ENCODE results near the gene PHF10. TPM values are rescaled to one million over a fixed set of nuclear protein-coding genes. Genes with fewer than 3 reads are reported as not detected.

The PHF10 gene
- total RNA-seq, 6 experiments from 2014 or later, result 14.4 to 20.4 (median 18.7) TPM

DNA sequence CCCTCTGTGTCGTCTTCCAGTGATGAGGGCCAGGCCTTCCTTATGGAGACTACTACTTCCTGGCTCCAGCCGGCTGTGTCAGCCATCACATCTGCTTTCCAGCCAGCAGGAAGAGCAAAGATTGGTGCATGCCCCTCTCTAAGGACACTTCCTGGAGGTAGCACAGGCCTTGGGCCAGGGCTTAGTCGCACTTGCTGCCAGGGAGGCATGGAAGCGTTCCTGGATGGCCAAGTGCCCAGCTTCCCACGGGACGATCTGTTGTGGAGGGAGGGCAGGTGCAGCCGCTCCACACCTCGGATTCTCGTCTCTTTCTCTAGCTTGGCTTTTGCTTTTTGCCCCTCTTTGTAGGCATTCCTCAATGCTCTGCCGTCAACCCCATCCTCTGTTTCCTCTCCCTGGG lies 39.0 kb upstream of the PHF10 start:
- H3K27me3 Mint-ChIP-seq (ENCODE audit: insufficient read depth), result no peaks in the 10 kb centered on the region; the same call in 1 of the 2 replicates
- DNase-seq, result no peak
- TF ChIP-seq, protein P1, sequence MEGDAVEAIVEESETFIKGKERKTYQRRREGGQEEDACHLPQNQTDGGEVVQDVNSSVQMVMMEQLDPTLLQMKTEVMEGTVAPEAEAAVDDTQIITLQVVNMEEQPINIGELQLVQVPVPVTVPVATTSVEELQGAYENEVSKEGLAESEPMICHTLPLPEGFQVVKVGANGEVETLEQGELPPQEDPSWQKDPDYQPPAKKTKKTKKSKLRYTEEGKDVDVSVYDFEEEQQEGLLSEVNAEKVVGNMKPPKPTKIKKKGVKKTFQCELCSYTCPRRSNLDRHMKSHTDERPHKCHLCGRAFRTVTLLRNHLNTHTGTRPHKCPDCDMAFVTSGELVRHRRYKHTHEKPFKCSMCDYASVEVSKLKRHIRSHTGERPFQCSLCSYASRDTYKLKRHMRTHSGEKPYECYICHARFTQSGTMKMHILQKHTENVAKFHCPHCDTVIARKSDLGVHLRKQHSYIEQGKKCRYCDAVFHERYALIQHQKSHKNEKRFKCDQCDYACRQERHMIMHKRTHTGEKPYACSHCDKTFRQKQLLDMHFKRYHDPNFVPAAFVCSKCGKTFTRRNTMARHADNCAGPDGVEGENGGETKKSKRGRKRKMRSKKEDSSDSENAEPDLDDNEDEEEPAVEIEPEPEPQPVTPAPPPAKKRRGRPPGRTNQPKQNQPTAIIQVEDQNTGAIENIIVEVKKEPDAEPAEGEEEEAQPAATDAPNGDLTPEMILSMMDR (IDR thresholded peaks at IDR 0.05), result no peak
- H3K36me3 Mint-ChIP-seq (ENCODE audit: low read depth), result peaks cover 29% of the 10 kb centered on the region
- H3K4me1 Mint-ChIP-seq (ENCODE audit: low read depth), result peaks cover 7% of the 10 kb centered on the region; the same call in 1 of the 2 replicates
- no peaks in the 10 kb centered on the region for H3K9me3 Mint-ChIP-seq
- no peak overlapping the region for H3K27ac Mint-ChIP-seq
- no peak overlapping the region for H3K4me3 Mint-ChIP-seq

GRCh38 chr6:169755162-169755561 lies 30.9 kb upstream of the PHF10 start:
- H3K4me1 Mint-ChIP-seq (ENCODE audit: low read depth), result peaks cover 24% of the 10 kb centered on the region
- TF ChIP-seq, protein P1 (IDR thresholded peaks at IDR 0.05), result no peak
- peaks cover 3% of the 10 kb centered on the region for H3K27me3 Mint-ChIP-seq (ENCODE audit: insufficient read depth)
- no peak for DNase-seq
- H3K9me3 Mint-ChIP-seq, result no peaks in the 10 kb centered on the region; the same call in 1 of the 2 replicates
- no peak overlapping the region for H3K27ac Mint-ChIP-seq
- H3K36me3 Mint-ChIP-seq (ENCODE audit: low read depth), result peaks cover 32% of the 10 kb centered on the region
- H3K4me3 Mint-ChIP-seq, result no peak overlapping the region

DNA sequence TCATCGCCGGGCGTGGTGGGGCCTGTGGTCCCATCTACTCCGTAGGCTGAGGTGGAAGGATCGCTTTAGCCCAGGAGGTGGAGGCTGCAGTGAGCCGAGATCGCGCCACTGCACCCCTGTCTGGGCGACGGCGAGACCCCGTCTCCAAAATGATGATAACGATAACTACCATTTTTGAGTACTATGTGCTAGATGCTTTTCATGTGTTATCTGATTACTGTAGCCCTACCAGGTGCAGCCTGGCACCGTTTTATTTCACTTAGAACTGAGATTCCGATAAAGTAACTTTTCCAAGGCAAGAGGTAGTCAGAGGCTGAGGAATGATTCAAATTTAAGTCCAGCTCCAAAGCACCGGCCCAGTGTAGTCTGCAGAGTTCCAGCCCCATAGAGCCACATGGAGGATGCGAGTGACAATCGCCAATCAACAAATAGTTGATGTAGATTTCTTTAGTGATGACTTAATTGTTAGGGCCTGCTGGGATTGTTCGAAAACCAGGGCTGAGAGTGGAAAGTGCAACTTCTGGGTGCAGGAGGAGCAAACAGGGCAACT lies 27.8 kb upstream of the PHF10 start:
- Mint-ChIP-seq H3K27me3 (ENCODE audit: insufficient read depth) (peaks cover 3% of the 10 kb centered on the region), H3K27ac (peak overlapping the region; percentile 100), H3K36me3 (ENCODE audit: low read depth) (peaks cover 11% of the 10 kb centered on the region; the same call in 1 of the 2 replicates), H3K4me1 (ENCODE audit: low read depth) (peaks cover 31% of the 10 kb centered on the region), H3K4me3 (peak overlapping the region; percentile 100), H3K9me3 (no peaks in the 10 kb centered on the region; the same call in 1 of the 2 replicates)
- TF ChIP-seq, protein P1 (IDR thresholded peaks at IDR 0.05), result no peak
- no peak for DNase-seq

- Mint-ChIP-seq H3K4me1 (ENCODE audit: low read depth) (peaks cover 31% of the 10 kb centered on the region), H3K27me3 (ENCODE audit: insufficient read depth) (peaks cover 3% of the 10 kb centered on the region), H3K27ac (peak within 1 kb of the TSS; percentile 100), H3K36me3 (ENCODE audit: low read depth) (peaks cover 7% of the 10 kb centered on the region; the same call in 1 of the 2 replicates), H3K9me3 (no peaks in the 10 kb centered on the region; the same call in 1 of the 2 replicates), H3K4me3 (peak within 1 kb of the TSS; percentile 100)
- TF ChIP-seq, protein P1 (IDR thresholded peaks at IDR 0.05), result peak; percentile 47; the same call in 1 of the 2 replicates
- peak; percentile 91 for DNase-seq
Measured at GRCh38 chr6:169751242-169752073, 27.2 kb upstream of the PHF10 start, which contains the start of the genes DYNLT2 and ERMARD. Gene DYNLT2 (minus strand): TSS chr6:169751572. CDS start chr6:169751458, 114 bp downstream. Gene ERMARD (plus strand): TSS chr6:169751622. CDS start chr6:169751658, 36 bp downstream.

DNA sequence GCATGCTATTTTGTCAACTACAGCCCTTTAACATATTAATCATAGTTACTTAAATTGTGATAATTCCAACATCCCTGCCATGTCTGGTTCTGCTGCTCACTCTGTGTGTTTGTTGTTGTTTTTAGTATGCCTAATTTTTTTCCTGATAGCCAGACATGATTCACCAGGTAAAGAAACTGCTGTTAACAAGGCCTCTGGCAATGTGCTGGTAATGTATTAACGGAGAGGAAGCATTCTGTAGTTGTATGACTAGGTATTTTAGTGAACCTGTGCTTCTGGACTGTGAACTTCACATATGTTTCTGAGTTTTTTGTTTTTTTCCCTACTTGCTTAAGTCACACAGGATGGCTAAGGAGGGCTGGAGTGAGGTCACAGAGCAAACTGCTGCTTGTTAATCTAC lies 22.3 kb upstream of the PHF10 start:
- Mint-ChIP-seq H3K27ac (no peak overlapping the region), H3K4me3 (no peak overlapping the region), H3K9me3 (no peaks in the 10 kb centered on the region; the same call in 1 of the 2 replicates), H3K4me1 (ENCODE audit: low read depth) (peaks cover 17% of the 10 kb centered on the region), H3K36me3 (ENCODE audit: low read depth) (peaks cover 7% of the 10 kb centered on the region; the same call in 1 of the 2 replicates), H3K27me3 (ENCODE audit: insufficient read depth) (peaks cover 5% of the 10 kb centered on the region)
- TF ChIP-seq, protein P1 (IDR thresholded peaks at IDR 0.05), result no peak
- DNase-seq, result no peak
